Hematopoietic multipotent progenitor cell treated with erythropoietin and hydrocortisone succinate and interleukin-3 and kit ligand, for 8 days (in vitro differentiated cells): Measurements from ENCODE around the gene PCDHB7.
"Not testable (repeated sequence)": the region's sequence is repeated elsewhere in the genome, so short reads cannot be mapped to it uniquely, and the experiment has no call there.

Experiments used
- DNase-seq: peaks from one replicate; pipeline ENCODE4 v3.0.0-alpha.2; 2015

Gene PCDHB7

GRCh38 chr5:141182248-141182647 lies 9.8 kb downstream of the PCDHB7 start, which contains the start of gene PCDHB16:
Gene PCDHB16 (plus strand): TSS chr5:141182387. CDS start chr5:141182560, 173 bp downstream.
- no peak for DNase-seq

- DNase-seq = not testable (repeated sequence)
Observed at GRCh38 chr5:141184117-141184855, 11.8 kb downstream of the PCDHB7 start.

- peak; percentile 1 for DNase-seq
Observed at GRCh38 chr5:141186897-141187512, 14.6 kb downstream of the PCDHB7 start, which contains the start of gene PCDHB9. Gene PCDHB9 (plus strand): TSS chr5:141187161. CDS start chr5:141187319, 158 bp downstream.

GRCh38 chr5:141188682-141189081 lies 16.2 kb downstream of the PCDHB7 start:
- not testable (repeated sequence) for DNase-seq

- DNase-seq = not testable (repeated sequence)
Observed at GRCh38 chr5:141189131-141189530, 16.7 kb downstream of the PCDHB7 start.

GRCh38 chr5:141192110-141192725 lies 19.8 kb downstream of the PCDHB7 start, which contains the start of gene PCDHB10:
Gene PCDHB10 (plus strand): TSS chr5:141192353. CDS start chr5:141192553, 200 bp downstream.
- DNase-seq = peak; percentile 27

GRCh38 chr5:141194332-141194731 lies 21.9 kb downstream of the PCDHB7 start:
- DNase-seq = not testable (repeated sequence)

- no peak for DNase-seq
Observed at GRCh38 chr5:141196363-141196762, 23.9 kb downstream of the PCDHB7 start.

GRCh38 chr5:141199359-141200235 lies 27.2 kb downstream of the PCDHB7 start, which contains the start of gene PCDHB11:
Gene PCDHB11 (plus strand): TSS chr5:141199627. CDS start chr5:141199775, 148 bp downstream.
- DNase-seq = no peak

- not testable (repeated sequence) for DNase-seq
Observed at GRCh38 chr5:141201126-141201525, 28.7 kb downstream of the PCDHB7 start.

GRCh38 chr5:141201646-141202045 lies 29.2 kb downstream of the PCDHB7 start:
- DNase-seq = not testable (repeated sequence)

- no peak for DNase-seq
Observed at GRCh38 chr5:141208478-141208877, 36.0 kb downstream of the PCDHB7 start, which contains the start of gene PCDHB12. Gene PCDHB12 (plus strand): TSS chr5:141208719. CDS start chr5:141208908, 189 bp downstream.

GRCh38 chr5:141210281-141210680 lies 37.8 kb downstream of the PCDHB7 start:
- DNase-seq = not testable (repeated sequence)

- not testable (repeated sequence) for DNase-seq
Observed at GRCh38 chr5:141210849-141211248, 38.4 kb downstream of the PCDHB7 start.

GRCh38 chr5:141213656-141214339 lies 41.4 kb downstream of the PCDHB7 start, which contains the start of gene PCDHB13:
Gene PCDHB13 (plus strand): TSS chr5:141213919. CDS start chr5:141214124, 205 bp downstream.
- DNase-seq = peak; percentile 3

GRCh38 chr5:141214583-141214982 lies 42.1 kb downstream of the PCDHB7 start:
- DNase-seq = not testable (repeated sequence)

- DNase-seq = not testable (repeated sequence)
Observed at GRCh38 chr5:141215504-141215903, 43.1 kb downstream of the PCDHB7 start.

- DNase-seq = not testable (repeated sequence)
Observed at GRCh38 chr5:141216035-141216434, 43.6 kb downstream of the PCDHB7 start.

GRCh38 chr5:141223112-141223783 lies 50.8 kb downstream of the PCDHB7 start, which contains the start of gene PCDHB14:
Gene PCDHB14 (plus strand): TSS chr5:141223343. CDS start chr5:141223506, 163 bp downstream.
- no peak for DNase-seq

- DNase-seq = not testable (repeated sequence)
Observed at GRCh38 chr5:141224844-141225243, 52.4 kb downstream of the PCDHB7 start.

- DNase-seq = not testable (repeated sequence)
Observed at GRCh38 chr5:141225421-141225820, 53.0 kb downstream of the PCDHB7 start.
